Psoas muscle (tissue), 8 donors: Measurements from ENCODE around the gene HES7. TPM values are rescaled to one million over a fixed set of nuclear protein-coding genes. Genes with fewer than 3 reads are reported as not detected.

ENCODE experiments used
- ATAC-seq, 4 donors: fragments of 200-7000 bp; cut with Tn5 transposase; one replicate each; pipeline ENCODE4 v1.9.1; 2020; ENCODE audit warnings: moderate library complexity in 3 of 4, mild to moderate bottlenecking in 2 of 4
- DNase-seq, 2 donors: peaks; one replicate each; pipeline ENCODE4 v3.0.0-alpha.2; 2020
- H3K27ac ChIP-seq: fragments of 200-600 bp; one replicate; pipeline ENCODE4 v1.8.0; 2022
- H3K27me3 ChIP-seq, 3 donors: fragments of 200-600 bp in 1 of 3; one replicate each; pipeline versions ENCODE4 v1.6.1 to v1.8.0; 2013 to 2022; ENCODE audit warnings: low read length in 2 of 3, mild to moderate bottlenecking in 2 of 3, moderate library complexity in 1 of 3; ENCODE audit not compliant: insufficient read depth in 3 of 3
- H3K36me3 ChIP-seq, 2 donors: fragments of 200-600 bp in 1 of 2; one replicate each; pipeline versions ENCODE4 v1.6.1 to v1.8.0; 2013 to 2022; ENCODE audit warnings: low read depth in 1 of 2, mild to moderate bottlenecking in 1 of 2, moderate library complexity in 1 of 2; ENCODE audit not compliant: insufficient read depth in 1 of 2
- H3K4me1 ChIP-seq: fragments of 200-600 bp; one replicate; pipeline ENCODE4 v1.8.0; 2022
- H3K4me3 ChIP-seq: fragments of 200-600 bp; one replicate; pipeline ENCODE4 v1.8.0; 2022; ENCODE audit warnings: mild to moderate bottlenecking
- H3K9me3 ChIP-seq: fragments of 200-600 bp; one replicate; pipeline ENCODE4 v1.8.0; 2022
- CTCF ChIP-seq: fragments of 200-600 bp; IDR thresholded peaks from one replicate; pipeline ENCODE4 v1.8.0; 2022; ENCODE audit warnings: antibody characterized with exemption
- WGBS, 3 donors: extraction: QIAGEN DNeasy Blood & Tissue Kit; methylation state at CpG; one replicate each; pipeline versions ENCODE4 v1.1.6 to v1.1.7; 2013; 5-methylcytosine and 5-hydroxymethylcytosine counted together
- intact Hi-C, 2 donors: fragments of 100-400 bp; cut with DNase I; formaldehyde crosslinking; loops; one replicate each; pipeline versions ENCODE4 v1.11.0 to v1.14.2; 2022
- polyA plus RNA-seq, 3 donors: library from polyadenylated mRNA; stranded (reverse); fragments of 200-250 nt; gene quantifications; one replicate each; pipeline ENCODE4 v1.2.3, GENCODE V29; 2013
- total RNA-seq, 4 donors: library from RNA; stranded (reverse); fragmentation: NEBNext Ultra II Directional in 2 of 4; extraction: Animal tissue kit (Norgen Biotek cat#: 25700) in 2 of 4; gene quantifications; one replicate each; pipeline versions ENCODE4 v1.2.1 to v1.2.4, GENCODE V29; 2021 to 2023
- donor health status: healthy with polysubstance abuse.
- donor health status: DM: no; HTN: no; CAD: no; lungs with moderate emphysema.
- donor health status: Bipolar disorder and iron deficiency.
- donor health status: healthy.
- donor health status: DM: yes; HTN: yes; CAD: no.
- donor health status: DM: no; HTN: no; CAD: no.
- donor health status: DM: no; HTN: no; CAD: no.
- donor health status: DM: yes; HTN: yes; CAD: no.

The HES7 gene
- total and polyA plus RNA-seq, 7 donors = 0.10 to 0.30 TPM; not detected in 5

- intact Hi-C loops = loop anchor here in 1 of 2 donors (5.0 kb wide), 1 partner anchor 37 kb away; no protein-coding TSS in a partner anchor
- DNase-seq (peak in 1 of 2 donors; percentile 12), ATAC-seq (no peak)
- Histone ChIP-seq H3K36me3 (peaks cover 0 to 19% of the 10 kb centered on the region in 2 donors), H3K4me3 (peak overlapping the region; percentile 99), H3K4me1 (peaks cover 30% of the 10 kb centered on the region), H3K27me3 (no peaks in the 10 kb centered on the region), H3K27ac (peak overlapping the region; percentile 100), H3K9me3 (no peaks in the 10 kb centered on the region)
- TF ChIP-seq CTCF = no peak
- 49 to 57% (median 55%) methylated on average over 6 of the region's 6 CpGs for WGBS, 3 donors
Measured at GRCh38 chr17:8164815-8165131, 40.9 kb upstream of the HES7 start.

GRCh38 chr17:8163978-8164814 is 40.3 kb upstream of the HES7 start:
- H3K27ac ChIP-seq = peak overlapping the region; percentile 100
- H3K27me3 ChIP-seq = no peaks in the 10 kb centered on the region
- peak; percentile 80 to 89 (median 86) for ATAC-seq
- 8 to 18% (median 9%) methylated on average over 13 of the region's 13 CpGs for WGBS, 3 donors
- TF ChIP-seq CTCF = no peak
- peak; percentile 85 to 91 for DNase-seq
- H3K4me3 ChIP-seq = peak overlapping the region; percentile 99
- H3K36me3 ChIP-seq = peaks cover 0 to 24% of the 10 kb centered on the region in 2 donors
- peaks cover 30% of the 10 kb centered on the region for H3K4me1 ChIP-seq
- H3K9me3 ChIP-seq = no peaks in the 10 kb centered on the region
- intact Hi-C loops = no loop called here

GRCh38 chr17:8162997-8163977 is 39.4 kb upstream of the HES7 start:
- peaks cover 0 to 26% of the 10 kb centered on the region in 2 donors for H3K36me3 ChIP-seq
- H3K4me1 ChIP-seq = peaks cover 34% of the 10 kb centered on the region
- intact Hi-C loops = no loop called here
- H3K4me3 ChIP-seq = peak overlapping the region; percentile 99
- peak; percentile 3 to 19 (median 10) for ATAC-seq
- H3K27ac ChIP-seq = peak overlapping the region; percentile 100
- DNase-seq = peak; percentile 35 to 64
- no peaks in the 10 kb centered on the region for H3K27me3 ChIP-seq
- H3K9me3 ChIP-seq = no peaks in the 10 kb centered on the region
- TF ChIP-seq CTCF = no peak
- WGBS, 3 donors = 6 to 18% (median 9%) methylated on average over 28 to 55 of the region's 55 CpGs

GRCh38 chr17:8162233-8162996 is 38.5 kb upstream of the HES7 start, which contains the start of gene VAMP2:
Gene VAMP2 (minus strand): TSS chr17:8162948. CDS start chr17:8162879, 69 bp downstream.
- peak within 1 kb of the TSS; percentile 100 for H3K27ac ChIP-seq
- TF ChIP-seq CTCF = no peak
- WGBS, 3 donors = 0% methylated on average over 48 to 75 of the region's 75 CpGs
- ATAC-seq = peak; percentile 47 to 66 (median 58)
- peaks cover 0 to 26% of the 10 kb centered on the region in 2 donors for H3K36me3 ChIP-seq
- H3K4me1 ChIP-seq = peaks cover 38% of the 10 kb centered on the region
- intact Hi-C loops = no loop called here
- H3K4me3 ChIP-seq = peak within 1 kb of the TSS; percentile 99
- peak; percentile 89 to 93 for DNase-seq
- no peaks in the 10 kb centered on the region for H3K9me3 ChIP-seq
- no peaks in the 10 kb centered on the region for H3K27me3 ChIP-seq
